K562 (cell line): ENCODE measurements around the gene AJUBA. TPM values are rescaled to one million over a fixed set of nuclear protein-coding genes. Genes with fewer than 3 reads are reported as not detected.

Experiments used
- ATAC-seq: fragments of 200-7000 bp; cut with Tn5 transposase; 3 replicates; pipeline ENCODE4 v1.9.1; 2020; ENCODE audit warnings: moderate library complexity
- BruUV-seq: library from RNA; stranded (reverse); fragments of 400-500 nt; replicated peaks from 2 replicates; lab custom pipeline; 2021; lab: Mats Ljungman, UMichigan
- CTCF ChIA-PET: fragments of 300-600 bp; formaldehyde crosslinking; extraction: SDS; loops from one replicate; lab custom pipeline; 2021; ENCODE audit warnings: low intra/inter-chr PET ratio; lab: Yijun Ruan, JAX
- POLR2A ChIA-PET: fragments of 300-600, 350-650 bp; sonication (Branson Sonifier 250); formaldehyde crosslinking; extraction: SDS; loops from one replicate; lab custom pipeline; 2021; ENCODE audit warnings: antibody characterized with exemption, inconsistent platforms; lab: Yijun Ruan, JAX
- DNase-seq, 4 experiments: peaks; one replicate each; pipeline versions ENCODE4 v3.0.0 to v3.0.0-alpha.2; 2011 to 2018; ENCODE audit warnings: low spot score in 3 of 4, mixed read lengths in 3 of 4; ENCODE audit errors: extremely low read depth in 1 of 4
- FAIRE-seq: peaks from 2 replicates; lab custom pipeline; 2011; peaks lifted over from hg19 to GRCh38; lab: Jason Lieb, UNC
- H2AFZ ChIP-seq: 2 replicates; pipeline ENCODE4 v1.6.0; 2011; ENCODE audit warnings: low read depth, low read length, control low read depth, inconsistent platforms
- H3K27ac ChIP-seq: fragments of 200-600 bp; 3 replicates; pipeline ENCODE4 v1.8.0; 2011; ENCODE audit warnings: low read depth, mild to moderate bottlenecking, control low read depth, inconsistent platforms, low read length, moderate library complexity, mixed read lengths; ENCODE audit errors: extremely low read depth
- H3K27me3 ChIP-seq, 2 experiments: fragments of 300-600 bp in 1 of 2; 2 replicates in 1 of 2; 3 replicates in 1 of 2; pipeline versions ENCODE4 v1.6.0 to v1.8.0; 2011; ENCODE audit warnings: inconsistent platforms in 2 of 2, low read length in 2 of 2, mild to moderate bottlenecking in 1 of 2, mixed read lengths in 1 of 2, moderate library complexity in 1 of 2; ENCODE audit not compliant: control insufficient read depth in 2 of 2, insufficient read depth in 2 of 2
- H3K36me3 ChIP-seq: fragments of 300-600 bp; 3 replicates; pipeline ENCODE4 v1.8.0; 2011; ENCODE audit warnings: mild to moderate bottlenecking, low read length, inconsistent platforms; ENCODE audit not compliant: control insufficient read depth, insufficient read depth
- H3K4me1 ChIP-seq, 2 experiments: fragments of 200-600 bp in 1 of 2; replicated peaks in 1 of 2; 2 replicates in 1 of 2; 3 replicates in 1 of 2; pipeline versions ENCODE4 v1.5.1 to v1.8.0; 2011; ENCODE audit warnings: inconsistent platforms in 2 of 2, low read length in 2 of 2, mild to moderate bottlenecking in 1 of 2, mixed read lengths in 1 of 2, moderate library complexity in 1 of 2; ENCODE audit not compliant: control insufficient read depth in 2 of 2, insufficient read depth in 2 of 2
- H3K4me2 ChIP-seq: 2 replicates; pipeline ENCODE4 v1.6.1; 2011; ENCODE audit warnings: low read length, control low read depth, inconsistent platforms, mixed read lengths; ENCODE audit not compliant: insufficient read depth
- H3K4me3 ChIP-seq: fragments of 200-600 bp; sonication (generic), shearing (Covaris generic); 2 replicates; pipeline ENCODE4 v1.5.1; 2016; ENCODE audit warnings: control low read depth, inconsistent platforms
- H3K79me2 ChIP-seq: fragments of 200-600 bp; 3 replicates; pipeline ENCODE4 v1.8.0; 2011; ENCODE audit warnings: low read length, inconsistent platforms; ENCODE audit not compliant: control insufficient read depth, insufficient read depth
- H3K9ac ChIP-seq, 2 experiments: 2 replicates each; pipeline versions ENCODE4 v1.6.0 to v1.6.1; 2011; ENCODE audit warnings: low read depth in 2 of 2, low read length in 2 of 2, control low read depth in 1 of 2, inconsistent platforms in 1 of 2, mild to moderate bottlenecking in 1 of 2, mixed read lengths in 1 of 2; ENCODE audit not compliant: insufficient read depth in 1 of 2
- H3K9me1 ChIP-seq: one replicate; pipeline ENCODE4 v1.6.0; 2011; ENCODE audit warnings: inconsistent platforms, mild to moderate bottlenecking, low read length, moderate library complexity; ENCODE audit not compliant: control insufficient read depth, insufficient read depth
- H3K9me3 ChIP-seq: replicated peaks from 2 replicates; pipeline ENCODE4 v1.5.1; 2011; ENCODE audit warnings: low read depth, low read length, inconsistent platforms; ENCODE audit not compliant: control insufficient read depth, insufficient read depth
- H4K20me1 ChIP-seq: replicated peaks from 2 replicates; pipeline ENCODE4 v1.6.1; 2011; ENCODE audit warnings: low read length, inconsistent platforms, mixed read lengths; ENCODE audit not compliant: control insufficient read depth, insufficient read depth
- ATF3 ChIP-seq, 2 experiments: fragments of 450-650 bp in 1 of 2; sonication (generic) in 1 of 2; formaldehyde crosslinking in 1 of 2; IDR thresholded peaks in 1 of 2; conservative IDR thresholded peaks in 1 of 2; 2 replicates each; pipeline versions ENCODE4 v1.6.1 to v1.8.1; 2016 to 2023; ENCODE audit warnings: mild to moderate bottlenecking in 2 of 2, moderate library complexity in 2 of 2, inconsistent platforms in 1 of 2, missing genetic modification reagents in 1 of 2
- C11orf30 ChIP-seq: fragments of 450-650 bp; IDR thresholded peaks from 2 replicates; pipeline ENCODE4 v1.6.1; 2016; ENCODE audit warnings: low read depth, mild to moderate bottlenecking
- COPS2 ChIP-seq: fragments of 450-650 bp; conservative IDR thresholded peaks from 2 replicates; pipeline ENCODE4 v1.6.1; 2016; ENCODE audit warnings: mild to moderate bottlenecking, moderate library complexity
- EHMT2 ChIP-seq: fragments of 450-650 bp; IDR thresholded peaks from 2 replicates; pipeline ENCODE4 v1.6.1; 2018; ENCODE audit warnings: antibody characterized with exemption
- ESRRA ChIP-seq: fragments of 450-650 bp; IDR thresholded peaks from 2 replicates; pipeline ENCODE4 v1.6.1; 2014; ENCODE audit warnings: low read depth, mild to moderate bottlenecking, moderate library complexity, borderline replicate concordance
- GABPB2 ChIP-seq: fragments of 250-450 bp; sonication (Bioruptor Pico); conservative IDR thresholded peaks from 2 replicates; pipeline ENCODE4 v1.5.1; 2021; ENCODE audit warnings: mild to moderate bottlenecking
- HMBOX1 ChIP-seq: sonication (generic); IDR thresholded peaks from 2 replicates; pipeline ENCODE4 v1.6.1; 2016
- HMG20B ChIP-seq: fragments of 250-450 bp; sonication (Bioruptor Pico); IDR thresholded peaks from 2 replicates; pipeline ENCODE4 v1.5.0; 2021; ENCODE audit warnings: mild to moderate bottlenecking
- HNRNPLL ChIP-seq: fragments of 200-400 bp; formaldehyde crosslinking; IDR thresholded peaks from 2 replicates; pipeline ENCODE4 v1.6.1; 2017; ENCODE audit warnings: low read length, low read depth, mild to moderate bottlenecking; ENCODE audit not compliant: poor library complexity, severe bottlenecking
- NR2F6 ChIP-seq: fragments of 450-650 bp; formaldehyde crosslinking; IDR thresholded peaks from 2 replicates; pipeline ENCODE4 v1.4.0; 2020; ENCODE audit warnings: mild to moderate bottlenecking
- SUPT5H ChIP-seq: fragments of 450-650 bp; IDR thresholded peaks from 2 replicates; pipeline ENCODE4 v1.6.1; 2016
- ZKSCAN3 ChIP-seq: fragments of 250-450 bp; sonication (Bioruptor Pico); IDR thresholded peaks from 2 replicates; pipeline ENCODE4 v1.4.0; 2020
- ZNF785 ChIP-seq: fragments of 250-450 bp; sonication (Bioruptor Pico); IDR thresholded peaks from 2 replicates; pipeline ENCODE4 v1.4.0; 2020; ENCODE audit warnings: mild to moderate bottlenecking
- WGBS: fragments of 100-300 bp; shearing (Covaris generic); methylation state at CpG from one replicate; pipeline ENCODE4 v1.1.6; 2016; ENCODE audit warnings: low coverage, mixed read lengths; ENCODE audit not compliant: insufficient coverage; ENCODE audit errors: missing lambda C conversion rate; 5-methylcytosine and 5-hydroxymethylcytosine counted together
- in situ Hi-C: fragments of 300-500 bp; cut with MboI; formaldehyde crosslinking; loops from 4 replicates; pipeline ENCODE4 v1.15.0; 2018; ENCODE audit warnings: inconsistent platforms, mixed read lengths
- intact Hi-C: fragments of 100-400 bp; cut with micrococcal nuclease; formaldehyde crosslinking; loops from 2 replicates; pipeline ENCODE4 v1.14.2; 2022
- polyA plus RNA-seq, 8 experiments: library from polyadenylated mRNA; depleted of rRNA in 4 of 8; stranded (reverse) in 5 of 8; unstranded in 3 of 8; fragments of >200 nt; fragmentation: Nextera tagmentation in 2 of 8; fragmentation: Illumina TruSeq in 1 of 8; extraction: Ambion mirVana in 2 of 8; extraction: Trizol in 1 of 8; gene quantifications; 2 replicates each; pipeline versions ENCODE4 v1.2.1 to v1.2.3, GENCODE V29; 2011 to 2014; ENCODE audit warnings: inconsistent platforms in 1 of 8, missing spikeins in 1 of 8
- total RNA-seq, 7 experiments: library from RNA; depleted of rRNA in 6 of 7; stranded (reverse); fragments of >200 nt in 6 of 7; fragmentation: Illumina TruSeq in 2 of 7; extraction: Trizol in 2 of 7; gene quantifications; 2 replicates each; pipeline versions ENCODE4 v1.2.1 to v1.2.3, GENCODE V29; 2011 to 2021; ENCODE audit warnings: low replicate concordance in 1 of 7
- TF ChIP-seq, protein P1 (sequence below): fragments of 450-650 bp; IDR thresholded peaks from 2 replicates; pipeline ENCODE4 v1.6.1; 2018; ENCODE audit not compliant: partially characterized antibody

AJUBA gene
- total and polyA plus RNA-seq, 9 of the 15 experiments (the other 6 are each of a cell fraction or from before 2014, with no cell fraction given): 0.73 to 4.7 (median 2.8) TPM

DNA sequence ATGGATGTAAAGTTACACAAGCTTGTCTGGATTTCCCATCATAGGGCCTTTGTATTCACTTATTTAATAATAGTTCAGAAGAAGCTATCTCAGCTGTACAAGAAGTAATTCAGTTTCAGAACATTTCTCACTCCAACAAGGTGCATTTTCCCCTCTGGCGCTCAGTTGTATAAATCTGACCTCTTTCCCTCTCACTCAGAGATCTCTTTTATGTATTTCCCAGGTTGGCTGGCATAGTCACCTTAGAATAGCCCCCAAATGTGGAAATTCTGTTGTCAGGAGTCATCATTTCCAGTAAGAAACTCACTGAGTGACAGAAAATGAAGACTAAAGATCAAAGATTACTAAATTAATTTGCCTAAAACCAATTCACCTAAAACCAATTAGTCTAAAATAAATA is 11.2 kb downstream of the AJUBA start:
- no peaks in the 10 kb centered on the region for H3K27me3 ChIP-seq

DNA sequence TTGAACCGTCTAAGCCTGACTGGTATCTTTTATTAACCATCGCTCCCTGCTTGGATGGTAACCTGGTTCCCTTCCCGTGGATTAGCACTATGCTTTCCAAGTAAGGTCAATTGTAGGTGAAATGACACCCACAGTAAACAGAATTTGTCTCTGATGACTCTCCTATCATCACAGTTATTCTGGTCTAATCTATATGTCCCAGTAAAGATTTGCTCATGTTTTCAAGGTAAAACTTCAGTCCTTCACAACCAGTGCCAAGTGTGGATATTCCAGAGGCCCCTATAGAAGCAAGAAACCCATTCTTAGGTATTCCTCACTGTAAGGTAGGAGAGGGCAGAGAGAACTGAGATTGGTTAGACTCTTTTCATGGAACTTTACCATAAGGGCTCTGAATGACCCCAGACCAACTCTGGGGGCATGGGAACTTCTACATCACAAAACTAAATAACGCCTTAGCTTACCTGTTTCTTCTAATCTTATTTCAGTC is 15.5 kb downstream of the AJUBA start:
- Histone ChIP-seq H3K9me3 (no peaks in the 10 kb centered on the region), H3K9me1 (no peaks in the 10 kb centered on the region), H3K27ac (no peak overlapping the region), H3K4me3 (no peak overlapping the region), H3K36me3 (no peaks in the 10 kb centered on the region), H3K9ac (no peak overlapping the region; a peak in 1 of 4 replicates), H3K27me3 (no peaks in the 10 kb centered on the region), H2AFZ (no peak overlapping the region), H3K4me1 (peaks cover 0 to 5% of the 10 kb centered on the region in 2 experiments; a peak in 2 of 5 replicates), H3K4me2 (no peak overlapping the region), H3K79me2 (no peaks in the 10 kb centered on the region), H4K20me1 (no peaks in the 10 kb centered on the region)
- no peak for TF ChIP-seq ZKSCAN3 (CRISPR knock-in tag)
- TF ChIP-seq HMBOX1: peak; percentile 80
- peak; percentile 21; the same call in 1 of the 2 replicates for TF ChIP-seq ATF3 (IDR thresholded peaks at IDR 0.05)
- no peak for TF ChIP-seq ATF3 (CRISPR knock-in tag; conservative IDR thresholded peaks at IDR 0.05)
- 0 out of 2 replicates have a peak, but pooled peaks have one; percentile 55 for TF ChIP-seq ESRRA
- TF ChIP-seq, protein P1, sequence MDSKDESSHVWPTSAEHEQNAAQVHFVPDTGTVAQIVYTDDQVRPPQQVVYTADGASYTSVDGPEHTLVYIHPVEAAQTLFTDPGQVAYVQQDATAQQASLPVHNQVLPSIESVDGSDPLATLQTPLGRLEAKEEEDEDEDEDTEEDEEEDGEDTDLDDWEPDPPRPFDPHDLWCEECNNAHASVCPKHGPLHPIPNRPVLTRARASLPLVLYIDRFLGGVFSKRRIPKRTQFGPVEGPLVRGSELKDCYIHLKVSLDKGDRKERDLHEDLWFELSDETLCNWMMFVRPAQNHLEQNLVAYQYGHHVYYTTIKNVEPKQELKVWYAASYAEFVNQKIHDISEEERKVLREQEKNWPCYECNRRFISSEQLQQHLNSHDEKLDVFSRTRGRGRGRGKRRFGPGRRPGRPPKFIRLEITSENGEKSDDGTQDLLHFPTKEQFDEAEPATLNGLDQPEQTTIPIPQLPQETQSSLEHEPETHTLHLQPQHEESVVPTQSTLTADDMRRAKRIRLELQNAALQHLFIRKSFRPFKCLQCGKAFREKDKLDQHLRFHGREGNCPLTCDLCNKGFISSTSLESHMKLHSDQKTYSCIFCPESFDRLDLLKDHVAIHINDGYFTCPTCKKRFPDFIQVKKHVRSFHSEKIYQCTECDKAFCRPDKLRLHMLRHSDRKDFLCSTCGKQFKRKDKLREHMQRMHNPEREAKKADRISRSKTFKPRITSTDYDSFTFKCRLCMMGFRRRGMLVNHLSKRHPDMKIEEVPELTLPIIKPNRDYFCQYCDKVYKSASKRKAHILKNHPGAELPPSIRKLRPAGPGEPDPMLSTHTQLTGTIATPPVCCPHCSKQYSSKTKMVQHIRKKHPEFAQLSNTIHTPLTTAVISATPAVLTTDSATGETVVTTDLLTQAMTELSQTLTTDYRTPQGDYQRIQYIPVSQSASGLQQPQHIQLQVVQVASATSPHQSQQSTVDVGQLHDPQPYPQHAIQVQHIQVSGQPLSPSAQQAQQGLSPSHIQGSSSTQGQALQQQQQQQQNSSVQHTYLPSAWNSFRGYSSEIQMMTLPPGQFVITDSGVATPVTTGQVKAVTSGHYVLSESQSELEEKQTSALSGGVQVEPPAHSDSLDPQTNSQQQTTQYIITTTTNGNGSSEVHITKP: peak; percentile 9
- in situ Hi-C loops (no loop called here), intact Hi-C loops (no loop called here)
- no TSS peak for BruUV-seq
- CTCF ChIA-PET: no interaction called here
- FAIRE-seq (no peak), ATAC-seq (no peak), DNase-seq (peak in 1 of 4 experiments; percentile 33)
- POLR2A ChIA-PET: interaction anchor here (2.7 kb wide), 1 partner anchor 10 kb away, joined by 13 read pairs; the partner anchor contains the start of gene HAUS4
- 8% methylated on average over 4 of the region's 4 CpGs for WGBS

More for the DNA sequence above, 11.2 kb downstream of the AJUBA start:
- ATAC-seq: no peak
- BruUV-seq: no TSS peak
- POLR2A ChIA-PET: interaction anchor here (0.6 kb wide), 1 partner anchor 16 kb away, joined by 4 read pairs; no protein-coding TSS in a partner anchor
- H3K27ac ChIP-seq: no peak overlapping the region
- H3K9ac ChIP-seq: no peak overlapping the region
- DNase-seq: no peak
- CTCF ChIA-PET: no interaction called here
- in situ Hi-C loops: no loop called here
- no peaks in the 10 kb centered on the region for H3K9me1 ChIP-seq
- H3K4me1 ChIP-seq: peaks cover 0 to 5% of the 10 kb centered on the region in 2 experiments; a peak in 2 of 5 replicates
- intact Hi-C loops: loop anchor here (5.0 kb wide), 1 partner anchor 136 kb away; no protein-coding TSS in a partner anchor
- no peak for TF ChIP-seq C11orf30
- no peak for TF ChIP-seq COPS2
- TF ChIP-seq SUPT5H: no peak
- no peak for TF ChIP-seq EHMT2
- no peak for TF ChIP-seq NR2F6 (CRISPR knock-in tag)
- no peak for TF ChIP-seq ZNF785 (CRISPR knock-in tag)
- TF ChIP-seq GABPB2 (CRISPR knock-in tag): no peak
- no peak for TF ChIP-seq HMG20B (CRISPR knock-in tag)
- TF ChIP-seq HNRNPLL: no peak
- TF ChIP-seq, all 486 proteins: peak for 0
- H2AFZ ChIP-seq: no peak overlapping the region
- FAIRE-seq: no peak
- no peak overlapping the region for H3K4me3 ChIP-seq
- H3K4me2 ChIP-seq: no peak overlapping the region
- H3K9me3 ChIP-seq: no peaks in the 10 kb centered on the region
- H4K20me1 ChIP-seq: no peaks in the 10 kb centered on the region
- WGBS: 58% methylated on average over 1 of the region's 1 CpG
- H3K79me2 ChIP-seq: no peaks in the 10 kb centered on the region
- H3K36me3 ChIP-seq: no peaks in the 10 kb centered on the region
